HG02588 (cell line): ENCODE results near the gene RARRES2.
"Not testable (repeated sequence)": the region's sequence is repeated elsewhere in the genome, so short reads cannot be mapped to it uniquely, and the experiment has no call there.

Source experiments
- ATAC-seq: cut with Tn5 transposase; IDR thresholded peaks from one replicate; pipeline ENCODE4 v1.9.1; 2021; ENCODE audit warnings: mild to moderate bottlenecking, moderate library complexity; ENCODE audit not compliant: unreplicated experiment

The RARRES2 gene

GRCh38 chr7:150297978-150298377 is 43.5 kb downstream of the RARRES2 start:
- ATAC-seq, result not testable (repeated sequence)

- ATAC-seq, result not testable (repeated sequence)
Measured at GRCh38 chr7:150296802-150297201, 44.6 kb downstream of the RARRES2 start.

GRCh38 chr7:150295614-150296013 is 45.8 kb downstream of the RARRES2 start:
- ATAC-seq, result not testable (repeated sequence)

- ATAC-seq, result not testable (repeated sequence)
Measured at GRCh38 chr7:150295027-150295426, 46.4 kb downstream of the RARRES2 start.

- not testable (repeated sequence) for ATAC-seq
Measured at GRCh38 chr7:150290317-150290716, 51.1 kb downstream of the RARRES2 start.

- not testable (repeated sequence) for ATAC-seq
Measured at GRCh38 chr7:150288816-150289215, 52.6 kb downstream of the RARRES2 start.
